ENCODE measurements around the gene OR5K3. TPM values are rescaled to one million over a fixed set of nuclear protein-coding genes. Genes with fewer than 3 reads are reported as not detected.

OR5K3 gene
- total and polyA plus RNA-seq, 9 of the 15 experiments (the other 6 are each of a cell fraction or from before 2014, with no cell fraction given): not detected

GRCh38 chr3:98361289-98361688 lies 29.2 kb upstream of the OR5K3 start (continued):
- TF ChIP-seq YBX1 (IDR thresholded peaks at IDR 0.05) (no peak), CREB3L1 (IDR thresholded peaks at IDR 0.05; ENCODE audit: borderline replicate concordance, low read depth) (no peak), EZH2 (IDR thresholded peaks at IDR 0.05; ENCODE audit: borderline replicate concordance, low read depth, low read length) (no peak), SMARCB1 (IDR thresholded peaks at IDR 0.05; ENCODE audit: insufficient read length, low read depth) (no peak), KDM5B (IDR thresholded peaks at IDR 0.05; ENCODE audit: insufficient replicate concordance, low read depth, low read length) (no peak), MCM7 (IDR thresholded peaks at IDR 0.05) (no peak)

GRCh38 chr3:98367464-98368246 lies 22.8 kb upstream of the OR5K3 start:
- no peak overlapping the region for H2AFZ ChIP-seq (ENCODE audit: low read depth, low read length)
- no peak overlapping the region for H3K9ac ChIP-seq (ENCODE audit: insufficient read depth in 1 of 2, low read depth in 2 of 2, low read length in 2 of 2)
- CTCF ChIA-PET (ENCODE audit: low intra/inter-chr PET ratio): no interaction called here
- WGBS (ENCODE audit: insufficient coverage, low coverage, missing lambda C conversion rate): 4% methylated on average over 3 of the region's 4 CpGs
- no peak for FAIRE-seq
- no peaks in the 10 kb centered on the region for H3K36me3 ChIP-seq (ENCODE audit: control insufficient read depth, insufficient read depth, low read length)
- no peak overlapping the region for H3K27ac ChIP-seq (ENCODE audit: extremely low read depth, low read depth, low read length)
- no TSS peak for BruUV-seq (replicated peaks)
- no peaks in the 10 kb centered on the region for H3K9me3 ChIP-seq (replicated peaks; ENCODE audit: control insufficient read depth, insufficient read depth, low read depth, low read length)
- DNase-seq (ENCODE audit: extremely low read depth in 1 of 4, low spot score in 3 of 4): no peak
- H4K20me1 ChIP-seq (replicated peaks; ENCODE audit: control insufficient read depth, insufficient read depth, low read length): no peaks in the 10 kb centered on the region
- H3K4me1 ChIP-seq (replicated peaks in 1 of 2; ENCODE audit: control insufficient read depth in 2 of 2, insufficient read depth in 2 of 2, low read length in 2 of 2): no peaks in the 10 kb centered on the region
- TF ChIP-seq STAT5B (CRISPR knock-in tag; IDR thresholded peaks at IDR 0.05): no peak
- no peak for TF ChIP-seq SFPQ (IDR thresholded peaks at IDR 0.05; ENCODE audit: low read depth, low read length)
- no peak for TF ChIP-seq SIN3B (IDR thresholded peaks at IDR 0.05; ENCODE audit: low read depth)
- TF ChIP-seq GTF2F1 (IDR thresholded peaks at IDR 0.05; ENCODE audit: low read depth, low read length): no peak
- TF ChIP-seq USF1 (CRISPR knock-in tag; IDR thresholded peaks at IDR 0.05): no peak
- TF ChIP-seq ZNF282 (CRISPR knock-in tag; IDR thresholded peaks at IDR 0.05): no peak
- TF ChIP-seq HDAC6 (IDR thresholded peaks at IDR 0.05; ENCODE audit: low read depth, low read length): no peak
- TF ChIP-seq BRD9 (IDR thresholded peaks at IDR 0.05; ENCODE audit: low read depth, partially characterized antibody): no peak
- POLR2A ChIA-PET: no interaction called here
- H3K4me2 ChIP-seq (ENCODE audit: insufficient read depth, low read length): no peak overlapping the region
- H3K79me2 ChIP-seq (ENCODE audit: control insufficient read depth, insufficient read depth, low read length): no peaks in the 10 kb centered on the region
- no peak overlapping the region for H3K4me3 ChIP-seq
- no peaks in the 10 kb centered on the region for H3K27me3 ChIP-seq (ENCODE audit: control insufficient read depth in 2 of 2, insufficient read depth in 2 of 2, low read length in 2 of 2)
- in situ Hi-C loops (cut with MboI) (no loop called here), intact Hi-C loops (cut with micrococcal nuclease) (no loop called here)
- ATAC-seq: no peak
- no peaks in the 10 kb centered on the region for H3K9me1 ChIP-seq (ENCODE audit: control insufficient read depth, insufficient read depth, low read length)
